Activated naive CD4-positive, alpha-beta T cell treated with Interleukin-2 at 50 U/mL for 16 hours (primary cell): Measurements from ENCODE around the gene RASGRF2.

Experiments
- DNase-seq: peaks from one replicate; pipeline ENCODE4 v3.0.0-alpha.2; 2020

The RASGRF2 gene

DNA sequence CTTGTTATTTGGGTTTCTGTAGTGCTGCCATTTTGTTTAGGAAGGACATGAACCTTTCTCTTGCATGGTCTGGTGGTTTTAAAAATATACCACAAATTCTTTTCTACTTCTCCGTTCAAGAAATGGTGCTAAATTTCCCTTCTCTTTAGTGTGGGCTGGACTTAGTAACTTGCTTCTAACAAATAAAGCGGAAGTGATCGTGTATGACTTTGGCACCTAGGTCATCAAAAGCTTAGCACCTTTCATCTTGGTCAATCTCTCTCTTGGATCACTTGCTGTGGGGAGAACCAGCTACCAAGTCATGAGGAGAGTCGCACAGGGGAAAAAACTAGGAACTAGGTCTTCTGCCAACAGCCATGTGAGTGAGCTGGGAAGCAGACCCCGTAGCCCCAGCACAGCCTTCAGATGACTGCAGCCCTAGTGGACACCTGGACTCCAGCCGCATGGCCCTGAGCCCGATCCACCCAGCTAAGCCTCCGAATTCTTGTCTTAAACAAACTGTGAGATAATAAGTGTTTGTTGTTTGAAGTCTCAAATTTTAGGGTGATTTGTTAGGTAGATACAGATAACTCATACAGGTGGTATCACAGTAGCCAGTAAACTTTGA lies 185.3 kb downstream of the RASGRF2 start:
- no peak for DNase-seq

DNA sequence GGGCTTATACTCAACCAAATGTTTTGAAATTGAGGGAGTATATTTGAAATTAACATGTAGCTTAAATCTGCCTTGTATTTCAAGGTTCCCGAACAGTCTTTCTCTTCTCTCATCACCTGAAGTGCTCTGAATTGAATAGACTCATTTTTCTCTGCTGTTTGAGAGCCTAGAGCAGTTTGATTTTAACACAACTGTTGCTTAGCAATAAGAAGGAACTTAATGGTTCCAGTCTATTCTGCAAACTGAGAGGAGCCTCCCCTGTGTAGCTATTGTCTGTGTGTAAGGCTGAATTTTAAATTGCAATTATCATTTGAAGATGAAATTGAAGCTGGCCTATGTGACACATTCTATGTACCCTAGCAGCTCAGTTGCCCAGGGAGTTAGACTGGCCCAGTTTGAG lies 185.9 kb downstream of the RASGRF2 start:
- no peak for DNase-seq

DNA sequence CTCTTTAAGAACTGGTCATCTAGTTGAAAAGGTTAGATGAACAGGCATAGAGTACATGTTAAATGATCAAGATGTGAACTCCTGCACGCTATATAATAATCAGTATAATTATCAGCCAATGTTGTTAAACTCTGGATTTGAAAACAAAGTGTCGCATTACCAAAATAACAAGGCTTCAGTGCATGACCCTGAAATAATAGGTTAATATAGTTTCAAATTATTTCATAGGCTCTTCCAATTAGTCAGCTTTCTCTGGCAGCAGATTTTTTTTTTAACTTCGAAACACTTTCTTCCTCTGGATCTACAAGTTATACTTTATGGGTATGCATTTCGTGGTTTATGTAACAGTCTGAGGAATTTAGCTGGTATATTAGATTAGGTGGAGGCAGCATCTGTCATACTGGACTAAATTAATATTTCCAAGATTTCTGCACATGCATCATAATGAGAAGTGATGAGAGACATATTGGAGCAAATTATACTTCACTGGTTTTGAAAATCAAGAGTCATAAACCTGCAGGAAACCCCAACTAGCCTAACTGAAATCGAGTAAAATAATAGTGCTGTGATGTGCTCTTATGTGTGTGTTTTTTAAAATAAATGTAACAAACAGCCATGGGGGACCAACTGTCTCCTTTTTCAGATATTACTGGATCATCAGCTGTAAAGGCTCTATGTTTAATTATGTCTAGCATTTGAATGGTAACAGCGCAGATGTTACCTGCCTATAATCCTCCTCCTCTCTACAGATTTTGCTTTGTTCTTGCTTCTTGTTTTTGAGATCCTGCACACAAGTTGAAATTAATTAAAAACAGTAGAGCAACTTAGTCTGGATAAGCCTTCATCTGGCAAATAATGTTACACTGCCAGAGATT lies 187.1 kb downstream of the RASGRF2 start:
- no peak for DNase-seq

DNA sequence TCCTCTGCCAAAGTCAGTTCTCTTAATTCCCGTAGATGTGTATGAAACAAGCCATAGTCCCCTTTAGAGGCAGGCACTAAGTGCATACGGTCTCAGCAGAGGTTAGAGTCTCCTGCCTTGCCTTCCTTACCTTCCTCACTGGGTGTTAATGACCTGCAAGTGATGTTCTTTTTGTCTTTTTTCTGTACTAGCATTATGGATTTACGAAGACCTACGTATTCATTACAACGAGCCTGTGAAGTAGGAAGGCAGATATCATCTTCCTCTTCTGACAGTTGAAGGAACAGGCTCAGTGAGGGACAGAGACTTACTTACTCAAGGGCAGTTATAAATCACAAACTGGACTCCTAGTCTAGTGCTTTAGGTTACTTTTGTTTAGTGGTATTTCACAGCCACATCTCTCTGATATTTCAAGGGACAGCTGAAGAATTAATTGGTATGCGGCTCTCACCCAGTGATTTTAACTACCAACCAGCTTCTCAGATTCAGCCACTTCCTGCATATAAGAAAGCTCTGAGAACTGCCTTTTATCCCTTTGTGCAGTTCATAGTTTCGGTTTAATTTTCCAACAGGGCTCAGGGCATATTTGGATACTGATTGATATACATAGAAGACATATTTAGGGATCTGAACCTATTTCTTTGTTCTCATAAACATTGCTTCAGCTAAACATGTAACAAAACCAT lies 187.9 kb downstream of the RASGRF2 start:
- DNase-seq: no peak

DNA sequence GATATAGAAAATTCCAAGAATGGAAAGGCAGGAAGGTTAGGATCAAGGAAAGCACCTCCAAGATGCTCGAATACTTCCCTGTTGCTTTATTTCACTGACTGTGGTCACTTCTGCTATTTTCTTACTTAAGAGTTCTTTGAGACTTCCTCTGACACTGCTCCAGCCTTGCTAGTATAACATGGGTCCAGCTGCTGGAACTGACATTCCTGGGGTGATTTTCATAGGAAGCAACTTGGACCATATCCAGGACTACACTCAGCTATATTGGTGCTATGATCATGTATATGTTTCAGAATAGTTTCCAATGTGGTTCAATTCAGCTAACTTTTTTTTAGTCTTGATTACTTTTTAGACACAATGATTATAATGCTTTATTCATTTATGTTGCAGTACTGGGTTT lies 191.4 kb downstream of the RASGRF2 start:
- no peak for DNase-seq

DNA sequence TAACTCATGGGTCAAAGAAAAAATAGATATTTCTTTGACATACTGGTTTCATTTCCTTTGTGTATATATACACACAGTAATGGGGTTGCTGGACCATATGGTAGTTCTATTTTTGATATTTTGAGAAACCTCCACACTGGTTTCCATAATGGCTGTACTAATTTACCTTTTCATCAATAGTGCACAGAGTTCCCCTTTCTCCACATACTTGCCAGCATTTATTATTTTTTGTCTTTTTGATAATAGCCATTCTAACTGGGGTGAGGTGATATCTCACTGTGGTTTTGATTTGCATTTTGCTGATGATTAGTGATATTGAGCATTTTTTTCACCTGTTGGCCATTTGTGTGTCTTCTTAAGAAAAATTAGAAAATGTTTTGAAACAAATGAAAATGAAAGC lies 194.6 kb downstream of the RASGRF2 start:
- DNase-seq: no peak

DNA sequence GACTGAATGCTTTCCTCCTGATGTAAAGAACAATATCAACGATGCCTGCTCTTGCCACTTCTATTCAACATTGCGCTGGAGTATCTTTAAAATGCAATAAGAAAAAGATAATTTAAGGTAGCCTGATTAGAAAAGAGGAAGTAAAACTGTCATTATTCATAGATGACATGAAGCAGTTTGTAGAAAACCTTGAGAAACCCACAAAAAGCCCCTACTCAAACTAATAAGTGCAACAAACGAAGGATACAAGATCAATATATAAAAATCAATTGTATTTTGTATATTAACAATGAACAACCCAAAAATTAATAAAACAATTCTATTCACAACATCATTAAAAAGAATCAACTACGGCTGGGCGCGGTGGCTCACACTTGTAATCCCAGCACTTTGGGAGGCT lies 196.6 kb downstream of the RASGRF2 start:
- no peak for DNase-seq

DNA sequence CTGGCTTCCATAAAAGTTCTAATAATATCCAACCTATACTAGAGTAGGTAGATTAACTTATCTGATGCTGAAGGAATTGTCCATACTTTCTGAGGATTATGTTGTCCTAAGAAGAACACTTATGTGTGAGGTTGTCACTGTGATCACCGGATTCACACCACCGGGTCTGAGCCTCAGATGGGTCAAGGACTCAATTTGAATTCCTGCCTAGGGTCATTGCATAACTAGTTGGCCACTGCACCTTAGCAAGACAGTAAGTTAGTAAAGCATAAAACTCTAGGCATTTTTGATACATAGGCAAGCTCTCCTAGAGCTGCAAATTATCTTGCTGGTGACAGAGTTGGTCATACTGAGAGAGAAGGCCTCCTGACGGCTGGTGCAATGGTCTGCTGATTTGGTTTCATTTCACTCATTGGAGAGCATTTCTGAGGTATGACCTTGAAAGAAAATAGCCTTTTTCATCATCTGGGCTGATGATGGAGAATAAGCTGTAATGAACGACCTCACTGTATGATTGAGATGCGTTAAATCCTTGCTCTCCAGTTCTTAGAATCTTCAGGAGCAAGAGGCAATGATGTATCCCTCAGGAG lies 200.9 kb downstream of the RASGRF2 start:
- DNase-seq: no peak

DNA sequence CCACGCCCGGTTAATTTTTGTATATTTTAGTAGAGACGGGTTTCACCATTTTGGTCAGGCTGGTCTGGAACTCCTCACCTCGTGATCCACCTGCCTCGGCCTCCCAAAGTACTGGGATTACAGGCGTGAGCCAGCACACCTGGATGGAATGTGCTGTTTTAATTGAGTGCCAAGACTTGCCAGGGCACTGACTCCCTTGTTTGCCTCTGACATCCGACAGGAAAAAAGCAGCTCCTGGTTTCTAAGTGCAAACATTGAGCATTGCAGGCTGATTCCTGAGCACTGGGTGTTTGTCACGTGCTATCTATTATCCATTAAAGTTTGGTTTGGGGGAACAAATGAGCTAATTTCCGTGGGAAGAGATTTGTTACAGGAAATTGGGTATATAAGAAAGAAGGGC lies 202.3 kb downstream of the RASGRF2 start:
- no peak for DNase-seq

DNA sequence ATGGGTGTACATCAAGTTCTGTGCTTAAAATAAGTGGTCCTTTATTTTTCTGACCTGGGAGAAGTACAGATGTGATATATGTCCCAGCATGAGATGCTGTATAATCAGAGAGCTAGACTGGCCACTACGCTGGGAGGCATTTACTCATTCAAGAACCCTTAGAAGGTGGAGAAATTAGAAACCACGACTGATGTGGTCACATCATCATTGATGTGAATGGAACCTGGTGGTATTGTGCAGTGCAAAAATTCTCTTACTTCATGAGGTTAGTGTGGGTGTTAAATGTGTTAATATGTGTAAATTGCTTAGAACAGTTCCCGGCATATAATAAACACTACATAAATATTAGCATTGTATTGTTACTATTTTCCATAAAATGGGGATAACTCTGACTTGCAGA lies 203.5 kb downstream of the RASGRF2 start:
- DNase-seq: no peak

DNA sequence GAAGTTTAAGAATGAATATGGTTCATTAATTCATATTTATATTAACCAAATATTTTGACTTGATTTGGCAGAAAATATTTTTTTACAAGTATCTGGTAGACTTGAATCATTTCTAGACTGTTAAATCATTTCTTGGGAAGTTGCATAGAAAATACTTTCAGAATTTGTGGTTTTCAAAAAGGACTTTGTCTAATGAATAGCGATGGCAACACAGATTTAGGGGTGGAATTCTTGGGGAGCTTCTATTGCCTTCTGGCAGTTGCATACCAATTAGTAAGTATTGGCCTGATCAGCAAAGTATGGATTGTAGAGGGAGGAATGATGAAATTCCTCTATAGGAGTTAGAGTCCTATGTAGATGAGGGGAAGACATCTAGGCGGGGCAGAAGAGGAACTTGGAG lies 204.3 kb downstream of the RASGRF2 start:
- no peak for DNase-seq

DNA sequence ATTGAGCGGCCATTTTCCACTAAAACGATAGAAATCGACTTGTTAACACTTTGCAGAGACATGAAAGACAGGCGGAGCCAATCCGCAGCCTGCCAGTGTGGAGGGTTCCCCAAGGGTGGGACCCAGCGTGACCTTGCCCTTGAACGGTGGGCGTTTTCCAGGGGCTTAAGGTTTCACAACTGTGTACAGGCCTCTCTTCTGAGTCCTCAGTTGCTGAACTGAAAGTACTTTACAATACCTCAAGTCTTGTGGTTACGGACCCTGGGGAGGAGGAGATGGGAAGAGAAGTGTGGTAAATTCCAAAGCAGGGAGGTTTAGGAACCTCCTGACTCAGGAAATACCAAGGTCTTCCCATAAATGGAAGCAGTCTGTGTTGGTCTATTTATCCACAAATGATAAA lies 204.8 kb downstream of the RASGRF2 start:
- DNase-seq: no peak

DNA sequence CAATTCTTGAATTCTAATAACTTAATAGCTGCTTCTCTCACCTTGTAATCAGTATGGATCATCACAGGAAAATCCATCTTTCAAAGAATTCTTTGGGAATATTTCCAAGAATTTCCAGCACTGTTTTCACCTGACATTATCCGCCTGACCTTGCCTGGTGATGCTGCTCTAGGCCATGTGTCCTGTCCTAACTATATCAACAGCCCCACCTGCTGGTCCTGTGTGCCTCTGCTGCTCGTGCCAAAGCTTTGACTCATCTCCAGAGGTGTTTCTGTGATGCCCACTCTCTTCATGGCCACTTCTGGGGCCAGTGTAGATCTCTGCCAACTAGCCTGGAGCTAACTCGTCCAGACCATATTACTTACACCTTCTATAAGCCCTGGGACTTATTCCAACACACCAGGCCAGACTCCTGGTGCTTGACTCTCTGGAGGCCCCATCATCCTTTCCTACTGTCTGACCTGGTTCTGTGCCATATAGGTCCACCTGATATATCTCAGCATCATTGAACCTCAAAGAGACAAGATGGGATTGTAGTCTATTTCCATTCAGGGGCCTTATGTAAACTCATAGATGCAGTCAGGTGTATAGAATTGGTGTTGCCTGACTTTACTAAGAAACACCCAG lies 205.4 kb downstream of the RASGRF2 start:
- peak; percentile 58 for DNase-seq

DNA sequence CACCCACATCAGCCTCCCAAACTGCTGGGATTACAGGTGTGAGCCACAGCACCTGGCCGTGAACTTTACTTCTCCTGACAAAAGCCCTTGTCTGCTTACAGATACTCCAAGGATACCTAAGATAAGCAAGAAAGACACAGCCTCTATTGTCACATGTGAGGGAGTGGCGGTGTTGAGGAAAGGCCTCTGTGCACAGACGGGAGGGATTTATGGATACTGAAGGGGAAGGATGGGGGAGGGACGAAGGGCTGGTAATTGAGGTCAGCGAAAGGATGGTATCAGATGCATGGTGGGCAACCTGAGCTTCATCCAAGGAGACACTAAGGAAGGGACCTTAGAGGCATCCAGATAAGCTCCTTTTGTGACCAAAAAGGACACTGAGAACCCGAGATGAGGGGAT lies 206.3 kb downstream of the RASGRF2 start:
- no peak for DNase-seq

DNA sequence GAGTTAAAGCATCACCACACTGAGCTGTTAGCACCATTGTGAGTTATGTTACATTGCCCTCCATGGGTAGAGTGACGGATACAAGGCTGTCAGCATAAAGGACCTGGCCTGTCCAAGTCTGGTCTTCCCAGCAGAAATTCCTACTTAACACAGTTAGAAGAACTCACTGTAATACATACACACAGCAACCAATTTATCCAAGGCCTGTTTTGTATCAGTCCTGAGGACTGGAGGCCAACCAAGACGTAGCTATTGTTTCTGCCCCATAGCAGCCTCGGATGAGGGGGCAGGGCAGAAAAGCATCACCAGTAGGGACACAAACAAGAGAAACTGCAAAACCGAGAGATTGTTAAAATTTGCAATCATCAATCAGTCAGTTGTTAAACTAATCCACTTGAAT lies 206.9 kb downstream of the RASGRF2 start:
- no peak for DNase-seq

DNA sequence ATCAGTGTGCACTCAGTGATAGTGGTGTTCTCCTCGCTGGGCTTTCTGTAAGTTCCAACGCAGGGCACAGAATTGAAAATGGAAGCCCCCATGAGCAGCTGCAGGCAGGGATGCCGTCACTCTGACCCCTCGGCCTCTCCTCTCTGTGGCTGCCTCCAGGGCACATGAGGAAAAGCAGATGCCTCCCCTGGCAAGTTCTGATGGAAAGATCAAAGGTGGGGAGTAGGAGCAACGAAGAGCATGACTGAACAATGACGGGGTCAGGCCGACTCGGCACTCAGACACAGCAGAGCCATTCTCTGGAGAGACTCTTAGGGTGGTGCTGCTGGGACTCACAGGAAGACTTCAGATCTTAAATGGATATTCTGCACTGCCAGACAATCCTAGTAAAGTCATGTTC lies 207.4 kb downstream of the RASGRF2 start:
- no peak for DNase-seq

DNA sequence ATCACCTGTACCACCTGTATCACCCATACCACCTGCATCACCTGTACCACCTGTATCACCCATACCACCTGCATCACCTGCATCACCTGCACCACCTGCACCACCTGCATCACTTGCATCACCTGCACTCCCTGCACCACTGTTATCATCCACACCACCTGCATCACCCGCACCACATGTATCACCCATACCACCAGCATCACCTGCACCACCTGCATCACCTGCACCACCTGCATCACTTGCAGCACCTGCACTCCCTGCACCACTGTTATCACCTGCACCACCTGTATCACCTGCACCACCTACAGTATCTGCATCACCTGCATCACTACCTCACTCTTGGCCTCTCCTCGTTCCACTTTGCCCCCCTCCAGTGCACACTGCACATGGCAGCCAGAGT lies 209.8 kb downstream of the RASGRF2 start:
- DNase-seq: no peak

DNA sequence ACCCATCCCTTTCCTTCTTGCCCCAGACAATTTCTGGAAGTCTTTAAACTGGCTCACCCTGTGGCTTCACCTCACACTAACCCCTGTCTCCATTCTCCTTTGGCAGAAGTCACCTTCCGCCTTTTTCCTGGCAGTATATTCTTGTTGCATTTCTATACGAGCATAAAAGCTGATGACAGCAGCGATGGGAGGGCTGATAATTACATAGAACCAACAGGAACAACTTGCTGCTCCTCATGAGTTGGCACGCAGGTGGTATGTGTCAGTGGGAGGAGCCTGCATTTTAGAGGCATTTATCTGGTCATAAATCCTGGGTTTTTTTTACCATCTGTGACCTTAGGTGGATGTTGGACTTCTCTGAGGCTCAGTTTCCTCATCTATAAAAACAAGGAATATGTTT lies 211.6 kb downstream of the RASGRF2 start:
- DNase-seq: no peak

DNA sequence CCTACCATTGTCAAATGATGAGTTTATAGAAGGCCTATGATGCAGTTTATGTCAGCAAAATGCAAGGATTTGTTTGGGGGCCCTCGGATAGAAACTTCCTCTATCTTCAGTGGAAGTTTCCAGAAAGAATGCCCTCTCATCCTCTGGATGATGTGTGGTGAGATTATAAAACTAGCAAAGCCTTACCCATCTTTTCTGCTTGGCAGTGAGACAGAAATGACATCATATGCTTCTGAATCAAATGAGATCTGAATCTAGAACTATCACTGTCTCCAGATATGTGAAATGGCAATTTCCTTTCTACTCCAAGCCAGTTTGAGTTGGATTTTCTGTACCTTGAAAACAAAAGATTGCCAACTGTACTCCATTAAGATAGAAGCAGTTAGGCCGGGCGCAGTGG lies 212.5 kb downstream of the RASGRF2 start:
- no peak for DNase-seq

DNA sequence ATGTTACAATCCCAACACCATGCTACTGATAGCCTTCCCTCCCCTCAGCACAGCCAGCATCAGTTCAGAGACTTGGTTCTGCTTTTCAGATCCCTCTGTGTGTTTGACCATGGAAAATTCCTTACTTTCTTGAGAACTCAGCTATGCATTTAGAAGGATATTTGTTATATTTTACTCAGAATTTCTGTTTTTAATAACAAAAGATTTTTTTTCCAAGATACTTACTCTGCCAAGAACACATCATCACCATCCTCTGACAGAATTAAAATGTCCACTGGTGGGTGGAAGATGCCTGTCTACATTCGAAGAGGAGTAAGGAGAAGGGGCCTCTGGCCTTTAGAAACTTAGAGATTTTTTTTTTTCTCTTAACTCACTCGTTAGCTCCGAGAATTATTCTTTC lies 216.9 kb downstream of the RASGRF2 start:
- DNase-seq: no peak

DNA sequence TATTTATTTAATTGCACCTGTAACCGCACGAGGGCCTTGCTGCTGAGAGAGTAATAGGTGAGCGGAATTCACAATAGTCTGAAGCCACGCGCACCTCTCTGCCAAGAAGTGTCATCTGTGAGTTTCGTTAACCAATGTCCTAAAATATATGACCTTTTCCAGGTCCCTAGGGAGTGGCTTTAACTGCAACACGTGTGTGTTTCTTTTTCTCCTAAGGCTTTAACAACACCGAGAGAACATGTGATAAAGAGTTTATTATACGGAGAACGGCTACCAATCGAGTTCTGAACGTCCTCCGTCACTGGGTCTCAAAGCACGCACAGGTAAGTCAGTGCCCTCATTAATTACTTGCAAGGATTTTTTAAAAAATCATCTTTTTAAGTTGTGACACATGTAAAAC lies 219.8 kb downstream of the RASGRF2 start:
- no peak for DNase-seq

DNA sequence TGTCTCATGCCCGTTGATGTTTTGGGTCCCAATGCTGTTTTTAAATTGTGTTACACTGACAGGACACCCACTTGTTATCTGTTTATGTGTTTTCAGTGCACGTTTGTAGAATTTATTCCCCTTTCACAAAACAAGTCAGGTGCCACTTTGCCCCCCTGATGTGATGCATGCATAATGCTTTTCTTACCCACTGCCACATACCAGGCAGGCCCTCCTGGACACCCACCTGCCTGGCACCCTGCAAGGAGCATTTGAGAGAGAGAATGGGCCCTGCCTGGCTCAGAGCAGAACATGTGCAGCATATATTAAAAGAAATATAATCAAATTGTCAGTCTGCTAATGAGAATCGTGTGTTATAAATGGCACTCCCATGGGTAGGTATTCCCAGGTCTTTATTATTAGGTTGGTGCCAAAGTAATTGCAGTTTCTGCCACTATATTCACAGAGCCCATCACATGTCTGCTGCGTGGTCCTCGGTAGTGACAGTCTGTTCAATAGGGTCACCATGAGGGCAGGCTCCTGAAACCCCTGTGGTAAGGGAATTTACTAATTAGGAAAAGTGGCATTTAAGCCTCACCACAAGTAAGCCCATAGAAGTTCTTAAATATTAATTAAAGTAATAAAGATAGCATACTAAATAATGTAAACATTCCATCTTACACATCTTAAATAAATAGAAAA lies 220.8 kb downstream of the RASGRF2 start:
- no peak for DNase-seq
